WTC11 (cell line): ENCODE results near the gene TEKTIP1. TPM values are rescaled to one million over a fixed set of nuclear protein-coding genes. Genes with fewer than 3 reads are reported as not detected.

Experiments used
- ATAC-seq: fragments of 200-7000 bp; cut with Tn5 transposase; 2 replicates; pipeline ENCODE4 v1.10.0; 2021; ENCODE audit warnings: mild to moderate bottlenecking, moderate library complexity
- CTCF ChIA-PET: fragments of 300-600 bp; sonication (Branson Sonifier 250); formaldehyde crosslinking; loops from one replicate; lab custom pipeline; 2021; ENCODE audit warnings: antibody characterized with exemption; lab: Charles Lee
- POLR2A ChIA-PET: fragments of 350-600 bp; sonication (Branson Sonifier 250); formaldehyde crosslinking; loops from one replicate; lab custom pipeline; 2021; ENCODE audit warnings: antibody characterized with exemption; lab: Charles Lee
- DNase-seq: peaks from one replicate; pipeline ENCODE4 v3.0.0; 2021; ENCODE audit warnings: low spot score
- H3K27ac Mint-ChIP-seq: 2 replicates; pipeline ENCODE4 v1.8.0; 2021; ENCODE audit warnings: mixed read lengths
- H3K27me3 Mint-ChIP-seq: 2 replicates; pipeline ENCODE4 v1.8.0; 2021; ENCODE audit warnings: low read depth, mild to moderate bottlenecking, moderate library complexity, mixed read lengths
- H3K36me3 Mint-ChIP-seq: 2 replicates; pipeline ENCODE4 v1.8.0; 2021; ENCODE audit warnings: mixed read lengths
- H3K4me1 Mint-ChIP-seq: 2 replicates; pipeline ENCODE4 v1.8.0; 2022; ENCODE audit warnings: mixed read lengths
- H3K4me3 Mint-ChIP-seq: 2 replicates; pipeline ENCODE4 v1.8.0; 2021; ENCODE audit warnings: mild to moderate bottlenecking, moderate library complexity, mixed read lengths
- H3K9me3 Mint-ChIP-seq: 2 replicates; pipeline ENCODE4 v1.8.0; 2021; ENCODE audit warnings: mixed read lengths
- ATF1 ChIP-seq: sonication (generic); formaldehyde crosslinking; IDR thresholded peaks from 2 replicates; pipeline ENCODE4 v1.8.1; 2023; ENCODE audit warnings: mild to moderate bottlenecking, moderate library complexity, missing genetic modification reagents
- ATF3 ChIP-seq: sonication (generic); formaldehyde crosslinking; conservative IDR thresholded peaks from 2 replicates; pipeline ENCODE4 v1.8.1; 2022; ENCODE audit warnings: mild to moderate bottlenecking, missing genetic modification reagents
- CDX4 ChIP-seq: fragments of 250-450 bp; sonication (Bioruptor Pico); IDR thresholded peaks from 2 replicates; pipeline ENCODE4 v1.9.0; 2021; ENCODE audit warnings: moderate library complexity, mild to moderate bottlenecking, inconsistent platforms, borderline replicate concordance
- CREB1 ChIP-seq: sonication (generic); formaldehyde crosslinking; IDR thresholded peaks from 2 replicates; pipeline ENCODE4 v1.8.0; 2023; ENCODE audit warnings: mild to moderate bottlenecking, missing genetic modification reagents
- CTCF ChIP-seq: fragments of 200-600 bp; IDR thresholded peaks from 2 replicates; pipeline ENCODE4 v1.8.0; 2022; ENCODE audit warnings: antibody characterized with exemption
- E2F1 ChIP-seq: sonication (generic); formaldehyde crosslinking; IDR thresholded peaks from 2 replicates; pipeline ENCODE4 v1.8.0; 2022; ENCODE audit warnings: mild to moderate bottlenecking, missing genetic modification reagents
- ETV6 ChIP-seq: sonication (generic); formaldehyde crosslinking; IDR thresholded peaks from 2 replicates; pipeline ENCODE4 v1.8.1; 2022; ENCODE audit warnings: mild to moderate bottlenecking, missing genetic modification reagents
- GTF2I ChIP-seq: fragments of 250-450 bp; sonication (Bioruptor Pico); conservative IDR thresholded peaks from 2 replicates; pipeline ENCODE4 v1.4.0; 2021; ENCODE audit warnings: mild to moderate bottlenecking
- HMGA2 ChIP-seq: fragments of 250-450 bp; sonication (Bioruptor Pico); IDR thresholded peaks from 2 replicates; pipeline ENCODE4 v1.4.0; 2021; ENCODE audit warnings: mild to moderate bottlenecking, moderate library complexity
- IRF2 ChIP-seq: sonication (generic); formaldehyde crosslinking; IDR thresholded peaks from 2 replicates; pipeline ENCODE4 v1.8.0; 2022; ENCODE audit warnings: low read depth, missing genetic modification reagents, borderline replicate concordance
- JUN ChIP-seq: sonication (generic); formaldehyde crosslinking; IDR thresholded peaks from 2 replicates; pipeline ENCODE4 v1.8.0; 2023; ENCODE audit warnings: mild to moderate bottlenecking, missing genetic modification reagents
- NR2C2 ChIP-seq: sonication (generic); formaldehyde crosslinking; IDR thresholded peaks from 2 replicates; pipeline ENCODE4 v1.8.0; 2022; ENCODE audit warnings: mild to moderate bottlenecking, missing genetic modification reagents
- PREB ChIP-seq: sonication (generic); formaldehyde crosslinking; IDR thresholded peaks from 2 replicates; pipeline ENCODE4 v1.8.1; 2022; ENCODE audit warnings: mild to moderate bottlenecking, missing genetic modification reagents, moderate library complexity, borderline replicate concordance
- ZBTB21 ChIP-seq: sonication (generic); formaldehyde crosslinking; IDR thresholded peaks from 2 replicates; pipeline ENCODE4 v1.8.1; 2023; ENCODE audit warnings: mild to moderate bottlenecking, missing genetic modification reagents, borderline replicate concordance
- ZNF121 ChIP-seq: sonication (generic); formaldehyde crosslinking; IDR thresholded peaks from 2 replicates; pipeline ENCODE4 v1.8.0; 2023; ENCODE audit warnings: missing genetic modification reagents
- ZNF317 ChIP-seq: sonication (generic); formaldehyde crosslinking; IDR thresholded peaks from 2 replicates; pipeline ENCODE4 v1.8.1; 2023; ENCODE audit warnings: low read depth, mild to moderate bottlenecking, moderate library complexity, missing genetic modification reagents, borderline replicate concordance
- ZNF423 ChIP-seq: fragments of 250-450 bp; sonication (Bioruptor Pico); IDR thresholded peaks from 2 replicates; pipeline ENCODE4 v2.1.2; 2022; ENCODE audit warnings: mild to moderate bottlenecking, moderate library complexity
- total RNA-seq: library from RNA; stranded (reverse); gene quantifications from 3 replicates; pipeline ENCODE4 v1.2.3, GENCODE V29; 2021
- TF ChIP-seq, protein P1 (sequence below): sonication (generic); formaldehyde crosslinking; IDR thresholded peaks from 2 replicates; pipeline ENCODE4 v1.8.1; 2023; ENCODE audit warnings: mild to moderate bottlenecking, missing genetic modification reagents, moderate library complexity
- TF ChIP-seq, protein P2 (sequence below): sonication (generic); formaldehyde crosslinking; IDR thresholded peaks from 2 replicates; pipeline ENCODE4 v1.8.1; 2023; ENCODE audit warnings: mild to moderate bottlenecking, missing genetic modification reagents, moderate library complexity
- TF ChIP-seq, protein P3 (sequence below): fragments of 250-450 bp; sonication (Bioruptor Pico); conservative IDR thresholded peaks from 2 replicates; pipeline ENCODE4 v1.9.0; 2021; ENCODE audit warnings: mild to moderate bottlenecking

The TEKTIP1 gene
- total RNA-seq, 1 experiment from 2014 or later: 6.3 TPM

DNA sequence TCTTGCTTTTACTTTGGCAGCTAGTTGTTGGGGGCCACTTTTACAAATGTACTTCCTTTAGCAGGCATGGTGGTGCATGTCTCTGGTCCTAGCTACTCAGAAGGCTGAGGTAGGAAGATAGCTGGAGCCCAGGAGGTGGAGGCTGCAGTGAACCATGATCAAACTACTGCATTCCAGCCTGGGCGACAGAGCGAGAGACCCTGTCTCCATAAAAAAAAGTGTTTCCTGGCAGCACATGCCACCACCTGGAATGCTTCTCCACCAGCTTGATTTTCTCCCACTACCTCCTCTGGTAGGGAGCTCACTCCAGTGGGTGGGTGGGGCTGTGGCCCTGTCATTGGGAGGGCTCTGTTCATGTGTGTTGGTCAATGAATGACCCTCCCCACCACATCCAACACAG lies 20.3 kb upstream of the TEKTIP1 start (continued):
- no peak for TF ChIP-seq ETV6 (CRISPR knock-in tag)
- TF ChIP-seq, protein P1, sequence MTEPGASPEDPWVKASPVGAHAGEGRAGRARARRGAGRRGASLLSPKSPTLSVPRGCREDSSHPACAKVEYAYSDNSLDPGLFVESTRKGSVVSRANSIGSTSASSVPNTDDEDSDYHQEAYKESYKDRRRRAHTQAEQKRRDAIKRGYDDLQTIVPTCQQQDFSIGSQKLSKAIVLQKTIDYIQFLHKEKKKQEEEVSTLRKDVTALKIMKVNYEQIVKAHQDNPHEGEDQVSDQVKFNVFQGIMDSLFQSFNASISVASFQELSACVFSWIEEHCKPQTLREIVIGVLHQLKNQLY (CRISPR knock-in tag): no peak
- TF ChIP-seq, protein P2, sequence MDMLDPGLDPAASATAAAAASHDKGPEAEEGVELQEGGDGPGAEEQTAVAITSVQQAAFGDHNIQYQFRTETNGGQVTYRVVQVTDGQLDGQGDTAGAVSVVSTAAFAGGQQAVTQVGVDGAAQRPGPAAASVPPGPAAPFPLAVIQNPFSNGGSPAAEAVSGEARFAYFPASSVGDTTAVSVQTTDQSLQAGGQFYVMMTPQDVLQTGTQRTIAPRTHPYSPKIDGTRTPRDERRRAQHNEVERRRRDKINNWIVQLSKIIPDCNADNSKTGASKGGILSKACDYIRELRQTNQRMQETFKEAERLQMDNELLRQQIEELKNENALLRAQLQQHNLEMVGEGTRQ (CRISPR knock-in tag): no peak

- Mint-ChIP-seq H3K36me3 (peaks cover 7% of the 10 kb centered on the region), H3K9me3 (no peaks in the 10 kb centered on the region), H3K4me3 (no peak overlapping the region), H3K27me3 (no peaks in the 10 kb centered on the region), H3K27ac (peak overlapping the region; percentile 67; the same call in 1 of the 2 replicates), H3K4me1 (peaks cover 55% of the 10 kb centered on the region)
- DNase-seq (no peak), ATAC-seq (no peak)
- TF ChIP-seq CREB1 (CRISPR knock-in tag) (no peak), IRF2 (CRISPR knock-in tag) (no peak), ZBTB21 (no peak), JUN (no peak), ZNF423 (no peak), CDX4 (CRISPR knock-in tag) (no peak), CTCF (no peak), ETV6 (CRISPR knock-in tag) (no peak)
- TF ChIP-seq, protein P3, sequence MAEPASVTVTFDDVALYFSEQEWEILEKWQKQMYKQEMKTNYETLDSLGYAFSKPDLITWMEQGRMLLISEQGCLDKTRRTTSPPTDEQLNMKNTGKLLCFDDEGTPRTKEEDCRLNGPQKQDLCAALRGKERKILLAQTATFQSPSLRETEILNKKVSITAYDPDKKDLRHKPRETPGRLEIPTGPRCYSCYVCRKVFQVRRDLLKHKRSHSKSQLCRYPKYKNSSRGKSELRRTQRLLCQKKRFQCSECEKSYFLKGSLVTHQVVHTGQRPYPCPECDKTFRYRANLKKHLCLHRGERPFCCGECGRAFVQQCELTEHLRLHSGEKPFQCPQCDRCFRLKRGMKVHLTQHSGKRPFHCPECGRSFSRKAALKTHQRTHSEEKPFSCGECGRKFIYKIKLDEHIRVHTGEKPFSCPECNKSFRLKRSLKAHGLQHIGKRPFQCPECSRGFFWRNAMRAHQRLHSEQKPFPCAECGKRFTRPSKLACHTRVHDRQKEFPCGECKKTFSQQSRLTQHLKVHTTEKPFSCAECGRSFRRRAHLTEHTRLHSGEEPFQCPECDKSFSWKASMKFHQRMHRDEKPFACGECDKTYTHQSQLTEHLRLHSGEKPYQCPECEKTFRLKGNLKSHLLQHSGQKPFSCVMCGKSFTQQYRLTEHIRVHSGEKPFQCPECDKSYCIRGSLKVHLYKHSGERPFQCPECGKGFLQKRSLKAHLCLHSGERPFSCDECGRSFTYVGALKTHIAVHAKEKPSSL (CRISPR knock-in tag): no peak
- TF ChIP-seq, protein P1 (CRISPR knock-in tag): no peak
- TF ChIP-seq, protein P2 (CRISPR knock-in tag): no peak
- ChIA-PET CTCF (interaction anchor here (0.9 to 4.8 kb wide), 6 partner anchors 8 to 135 kb away, joined by 3 to 31 read pairs (median 6); no protein-coding TSS in a partner anchor), POLR2A (no interaction called here)
Observed at GRCh38 chr19:3519126-3519525, 19.8 kb upstream of the TEKTIP1 start.

- peak; percentile 58 for DNase-seq
- ChIA-PET POLR2A (no interaction called here), CTCF (interaction anchor here (0.5 to 3.5 kb wide), 5 partner anchors 25 to 215 kb away, joined by 3 to 20 read pairs (median 5); no protein-coding TSS in a partner anchor)
- peak; percentile 49 for ATAC-seq
- H3K4me3 Mint-ChIP-seq: no peak overlapping the region
- H3K9me3 Mint-ChIP-seq: no peaks in the 10 kb centered on the region
- H3K27me3 Mint-ChIP-seq: no peaks in the 10 kb centered on the region
- peaks cover 48% of the 10 kb centered on the region for H3K4me1 Mint-ChIP-seq
- H3K27ac Mint-ChIP-seq: peak overlapping the region; percentile 79
- H3K36me3 Mint-ChIP-seq: peaks cover 7% of the 10 kb centered on the region
- TF ChIP-seq ZNF121: peak; percentile 53; the same call in 1 of the 2 replicates
- TF ChIP-seq NR2C2 (CRISPR knock-in tag): no peak
- no peak for TF ChIP-seq IRF2 (CRISPR knock-in tag)
- no peak for TF ChIP-seq HMGA2 (CRISPR knock-in tag)
- no peak for TF ChIP-seq ATF3 (CRISPR knock-in tag)
- no peak for TF ChIP-seq ATF1
- TF ChIP-seq GTF2I (CRISPR knock-in tag): no peak
- TF ChIP-seq ZNF317 (CRISPR knock-in tag): no peak
- no peak for TF ChIP-seq PREB (CRISPR knock-in tag)
- no peak for TF ChIP-seq E2F1 (CRISPR knock-in tag)
Observed at GRCh38 chr19:3520166-3521103, 18.5 kb upstream of the TEKTIP1 start.
